ENCODE results near the gene MON1A.
A peak's percentile ranks its signal among the peaks of the same experiment; 100 is the strongest.

Gene MON1A

DNA sequence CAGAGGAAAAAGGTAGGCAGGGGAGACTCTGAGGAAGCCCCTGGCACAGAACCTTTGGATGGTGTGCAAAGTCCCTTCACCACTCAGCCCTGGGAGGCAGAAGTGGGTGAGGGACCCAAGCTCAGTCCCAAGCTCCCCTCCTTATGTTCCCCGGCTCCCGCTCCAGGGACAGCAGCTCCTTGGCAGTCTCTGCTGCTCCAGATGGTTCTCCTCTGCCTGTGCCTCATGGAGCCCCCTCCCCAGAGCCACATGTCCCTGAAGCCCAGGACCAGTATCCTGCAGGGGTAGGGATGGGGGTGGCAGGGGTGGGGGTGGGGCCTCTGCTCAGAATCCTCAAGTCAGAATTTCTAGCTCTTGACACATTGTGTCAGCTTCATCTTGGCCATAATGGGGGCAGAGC is 51.9 kb downstream of the MON1A start:
- TF ChIP-seq, protein P1, sequence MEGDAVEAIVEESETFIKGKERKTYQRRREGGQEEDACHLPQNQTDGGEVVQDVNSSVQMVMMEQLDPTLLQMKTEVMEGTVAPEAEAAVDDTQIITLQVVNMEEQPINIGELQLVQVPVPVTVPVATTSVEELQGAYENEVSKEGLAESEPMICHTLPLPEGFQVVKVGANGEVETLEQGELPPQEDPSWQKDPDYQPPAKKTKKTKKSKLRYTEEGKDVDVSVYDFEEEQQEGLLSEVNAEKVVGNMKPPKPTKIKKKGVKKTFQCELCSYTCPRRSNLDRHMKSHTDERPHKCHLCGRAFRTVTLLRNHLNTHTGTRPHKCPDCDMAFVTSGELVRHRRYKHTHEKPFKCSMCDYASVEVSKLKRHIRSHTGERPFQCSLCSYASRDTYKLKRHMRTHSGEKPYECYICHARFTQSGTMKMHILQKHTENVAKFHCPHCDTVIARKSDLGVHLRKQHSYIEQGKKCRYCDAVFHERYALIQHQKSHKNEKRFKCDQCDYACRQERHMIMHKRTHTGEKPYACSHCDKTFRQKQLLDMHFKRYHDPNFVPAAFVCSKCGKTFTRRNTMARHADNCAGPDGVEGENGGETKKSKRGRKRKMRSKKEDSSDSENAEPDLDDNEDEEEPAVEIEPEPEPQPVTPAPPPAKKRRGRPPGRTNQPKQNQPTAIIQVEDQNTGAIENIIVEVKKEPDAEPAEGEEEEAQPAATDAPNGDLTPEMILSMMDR (IDR thresholded peaks at IDR 0.05; ENCODE audit: low read depth, low read length, missing control alignments), result no peak
- DNase-seq (ENCODE audit: extremely low read depth, low read depth), result no peak
- no peak overlapping the region for H3K4me3 ChIP-seq (replicated peaks; ENCODE audit: low read depth, low read length)

- no peak for DNase-seq (ENCODE audit: extremely low read depth, low read depth)
- TF ChIP-seq, protein P1 (IDR thresholded peaks at IDR 0.05; ENCODE audit: low read depth, low read length, missing control alignments), result no peak
- H3K4me3 ChIP-seq (replicated peaks; ENCODE audit: low read depth, low read length), result no peak overlapping the region
Observed at GRCh38 chr3:49876567-49876966, 53.0 kb downstream of the MON1A start.

GRCh38 chr3:49873623-49874022 is 56.0 kb downstream of the MON1A start:
- no peak for DNase-seq (ENCODE audit: extremely low read depth, low read depth)
- H3K4me3 ChIP-seq (replicated peaks; ENCODE audit: low read depth, low read length), result no peak overlapping the region
- TF ChIP-seq, protein P1 (IDR thresholded peaks at IDR 0.05; ENCODE audit: low read depth, low read length, missing control alignments), result no peak

- TF ChIP-seq, protein P1 (IDR thresholded peaks at IDR 0.05; ENCODE audit: low read depth, low read length, missing control alignments), result no peak
- no peak overlapping the region for H3K4me3 ChIP-seq (replicated peaks; ENCODE audit: low read depth, low read length)
- DNase-seq (ENCODE audit: extremely low read depth, low read depth), result no peak
Observed at GRCh38 chr3:49872801-49873281, 56.8 kb downstream of the MON1A start.

DNA sequence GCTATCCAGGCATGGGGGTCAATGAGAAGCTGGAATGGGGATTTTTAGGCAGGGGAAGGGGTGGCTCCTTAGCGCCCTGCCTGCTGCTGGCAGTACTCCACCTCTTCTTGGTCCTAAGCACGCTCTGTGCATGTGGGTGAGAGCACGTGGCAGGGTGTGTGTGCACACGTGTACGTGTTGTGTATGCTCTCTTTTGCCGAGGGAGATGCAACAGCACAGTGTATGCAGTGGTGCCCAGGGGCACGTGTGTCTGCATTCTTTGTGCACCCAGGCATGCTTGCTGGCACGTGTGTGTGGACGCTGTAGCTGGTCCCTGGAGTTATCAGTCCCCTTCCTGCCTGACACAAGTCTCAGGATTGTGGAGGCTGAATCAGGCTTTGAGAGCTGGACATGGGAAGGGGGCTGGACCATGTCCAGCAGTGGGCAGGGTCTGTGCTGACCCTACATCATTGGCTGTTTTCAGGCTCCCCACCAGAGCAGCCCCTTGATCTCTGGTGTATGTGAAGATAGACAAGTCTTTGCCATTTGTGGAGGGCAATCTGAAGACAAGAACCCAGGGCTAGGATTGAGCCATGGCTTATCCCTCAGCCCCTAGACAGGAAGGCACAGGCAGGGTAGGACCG is 58.0 kb downstream of the MON1A start:
- TF ChIP-seq, protein P1 (IDR thresholded peaks at IDR 0.05; ENCODE audit: low read depth, low read length, missing control alignments), result no peak
- no peak overlapping the region for H3K4me3 ChIP-seq (replicated peaks; ENCODE audit: low read depth, low read length)
- no peak for DNase-seq (ENCODE audit: extremely low read depth, low read depth)

DNA sequence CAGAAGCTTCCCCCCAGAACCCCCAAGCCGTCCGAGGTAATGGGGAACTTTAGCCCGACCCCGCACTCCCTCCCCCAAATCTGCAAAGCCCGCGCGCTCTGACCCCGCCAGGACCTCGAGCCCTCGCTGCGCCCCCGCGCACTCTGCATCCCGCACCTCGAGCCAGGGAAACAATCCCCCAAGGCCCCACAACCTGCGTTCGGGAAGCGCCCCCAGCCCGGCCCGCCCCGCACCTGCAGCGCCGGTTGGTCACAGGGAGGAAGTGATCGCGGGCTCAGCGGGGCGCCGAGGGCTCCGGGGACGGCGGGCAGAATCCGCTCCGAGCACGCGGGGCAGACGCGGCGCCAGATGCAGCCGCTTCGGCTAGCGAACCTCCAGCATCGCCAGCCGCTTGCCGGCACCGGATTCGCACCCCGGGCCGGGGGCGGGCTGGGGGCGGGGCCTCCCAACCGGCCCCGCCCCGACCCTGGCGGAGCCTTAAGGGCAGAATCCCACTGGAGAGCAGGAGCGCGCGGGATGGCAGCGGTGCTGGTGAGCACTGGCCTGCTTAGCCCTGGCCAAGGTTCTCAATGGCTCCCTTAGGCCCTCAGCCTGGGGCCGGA is 60.0 kb downstream of the MON1A start, which contains the start of gene CAMKV:
Gene CAMKV (minus strand): TSS at position 382 of the 602 bp plus-strand sequence. CDS start 7,518 bp downstream, outside the sequence.
- TF ChIP-seq, protein P1 (IDR thresholded peaks at IDR 0.05; ENCODE audit: low read depth, low read length, missing control alignments), result no peak
- no peak for DNase-seq (ENCODE audit: extremely low read depth, low read depth)
- H3K4me3 ChIP-seq (replicated peaks; ENCODE audit: low read depth, low read length), result peak within 1 kb of the TSS; percentile 38

All from HFF-Myc (cell line).